ENCODE results near the gene KIF1C.
"Not testable (repeated sequence)": the region's sequence is repeated elsewhere in the genome, so short reads cannot be mapped to it uniquely, and the experiment has no call there.

The KIF1C gene

GRCh38 chr17:5045496-5045895 lies 47.7 kb downstream of the KIF1C start:
- DNase-seq = no peak

GRCh38 chr17:5047446-5047845 lies 49.7 kb downstream of the KIF1C start:
- no peak for DNase-seq

GRCh38 chr17:5049314-5049841 lies 51.6 kb downstream of the KIF1C start:
- DNase-seq = peak; percentile 75

GRCh38 chr17:5050278-5050677 lies 52.5 kb downstream of the KIF1C start:
- DNase-seq = no peak

GRCh38 chr17:5055543-5055942 lies 57.8 kb downstream of the KIF1C start:
- no peak for DNase-seq

GRCh38 chr17:5065227-5065744 lies 67.5 kb downstream of the KIF1C start:
- no peak for DNase-seq

- DNase-seq = no peak
Measured at GRCh38 chr17:5068236-5068635, 70.5 kb downstream of the KIF1C start.

- no peak for DNase-seq
Measured at GRCh38 chr17:5069724-5070123, 72.0 kb downstream of the KIF1C start.

- not testable (repeated sequence) for DNase-seq
Measured at GRCh38 chr17:5075472-5075871, 77.7 kb downstream of the KIF1C start.

GRCh38 chr17:5077275-5077674 lies 79.5 kb downstream of the KIF1C start:
- not testable (repeated sequence) for DNase-seq

GRCh38 chr17:5077781-5078105 lies 80.0 kb downstream of the KIF1C start:
- no peak for DNase-seq

All from activated gamma-delta T cell treated with Interleukin-2 at 50 U/mL for 16 hours (primary cell).